Osteocyte (in vitro differentiated cells): ENCODE measurements around the gene DNAJA2. TPM values are rescaled to one million over a fixed set of nuclear protein-coding genes. Genes with fewer than 3 reads are reported as not detected.
"Not testable (repeated sequence)": the region's sequence is repeated elsewhere in the genome, so short reads cannot be mapped to it uniquely, and the experiment has no call there.

Source experiments
- DNase-seq: peaks from one replicate; pipeline ENCODE4 v3.0.0; 2021; ENCODE audit warnings: mixed read lengths; ENCODE audit not compliant: unreplicated experiment; ENCODE audit errors: extremely low spot score
- H3K27ac Mint-ChIP-seq: one replicate; pipeline ENCODE4 v1.8.0; 2021; ENCODE audit warnings: mild to moderate bottlenecking, mixed read lengths; ENCODE audit not compliant: unreplicated experiment
- H3K27me3 Mint-ChIP-seq: one replicate; pipeline ENCODE4 v1.8.0; 2021; ENCODE audit warnings: mixed read lengths; ENCODE audit not compliant: unreplicated experiment
- H3K36me3 Mint-ChIP-seq: one replicate; pipeline ENCODE4 v1.8.0; 2021; ENCODE audit warnings: mixed read lengths; ENCODE audit not compliant: unreplicated experiment
- H3K4me1 Mint-ChIP-seq: one replicate; pipeline ENCODE4 v1.8.0; 2021; ENCODE audit warnings: mixed read lengths; ENCODE audit not compliant: unreplicated experiment
- H3K4me3 Mint-ChIP-seq: one replicate; pipeline ENCODE4 v1.8.0; 2021; ENCODE audit warnings: mild to moderate bottlenecking, moderate library complexity, mixed read lengths; ENCODE audit not compliant: unreplicated experiment
- H3K9me3 Mint-ChIP-seq: one replicate; pipeline ENCODE4 v1.8.0; 2021; ENCODE audit warnings: mixed read lengths; ENCODE audit not compliant: unreplicated experiment
- total RNA-seq: library from RNA; stranded (reverse); gene quantifications from 2 replicates; pipeline ENCODE4 v1.2.1, GENCODE V29; 2021
- TF ChIP-seq, protein P1 (sequence below): fragments of 200-600 bp; sonication (generic); IDR thresholded peaks from 2 replicates; pipeline ENCODE4 v1.5.0; 2021; ENCODE audit warnings: antibody characterized with exemption, mild to moderate bottlenecking, moderate library complexity

The DNAJA2 gene
- total RNA-seq, 1 donor from 2014 or later, result 60.2 TPM

GRCh38 chr16:47013910-47014309 lies 40.4 kb upstream of the DNAJA2 start:
- Mint-ChIP-seq H3K27ac (no peak overlapping the region), H3K9me3 (no peaks in the 10 kb centered on the region), H3K27me3 (peaks cover 16% of the 10 kb centered on the region), H3K36me3 (no peaks in the 10 kb centered on the region), H3K4me3 (no peak overlapping the region), H3K4me1 (no peaks in the 10 kb centered on the region)
- TF ChIP-seq, protein P1, sequence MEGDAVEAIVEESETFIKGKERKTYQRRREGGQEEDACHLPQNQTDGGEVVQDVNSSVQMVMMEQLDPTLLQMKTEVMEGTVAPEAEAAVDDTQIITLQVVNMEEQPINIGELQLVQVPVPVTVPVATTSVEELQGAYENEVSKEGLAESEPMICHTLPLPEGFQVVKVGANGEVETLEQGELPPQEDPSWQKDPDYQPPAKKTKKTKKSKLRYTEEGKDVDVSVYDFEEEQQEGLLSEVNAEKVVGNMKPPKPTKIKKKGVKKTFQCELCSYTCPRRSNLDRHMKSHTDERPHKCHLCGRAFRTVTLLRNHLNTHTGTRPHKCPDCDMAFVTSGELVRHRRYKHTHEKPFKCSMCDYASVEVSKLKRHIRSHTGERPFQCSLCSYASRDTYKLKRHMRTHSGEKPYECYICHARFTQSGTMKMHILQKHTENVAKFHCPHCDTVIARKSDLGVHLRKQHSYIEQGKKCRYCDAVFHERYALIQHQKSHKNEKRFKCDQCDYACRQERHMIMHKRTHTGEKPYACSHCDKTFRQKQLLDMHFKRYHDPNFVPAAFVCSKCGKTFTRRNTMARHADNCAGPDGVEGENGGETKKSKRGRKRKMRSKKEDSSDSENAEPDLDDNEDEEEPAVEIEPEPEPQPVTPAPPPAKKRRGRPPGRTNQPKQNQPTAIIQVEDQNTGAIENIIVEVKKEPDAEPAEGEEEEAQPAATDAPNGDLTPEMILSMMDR, result no peak
- no peak for DNase-seq

DNA sequence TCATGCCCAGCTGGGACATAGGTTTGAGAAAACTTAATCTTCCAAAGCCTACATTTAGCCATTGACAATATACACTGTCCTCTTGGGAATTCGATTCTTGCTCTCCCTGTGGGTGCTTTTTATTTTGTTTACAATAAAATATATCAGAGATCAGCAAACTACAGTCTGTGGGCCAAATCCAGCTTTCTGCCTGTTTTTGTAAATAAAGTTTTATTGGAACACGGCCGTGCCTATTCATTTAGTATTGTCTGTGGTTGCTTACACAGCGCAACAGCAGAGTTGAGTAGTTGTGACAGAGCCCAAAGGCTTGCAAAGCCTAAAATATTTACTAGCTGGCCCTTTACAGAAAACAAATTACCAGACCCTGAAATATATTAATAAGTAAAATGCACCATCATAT lies 39.7 kb upstream of the DNAJA2 start:
- no peaks in the 10 kb centered on the region for H3K36me3 Mint-ChIP-seq
- H3K9me3 Mint-ChIP-seq, result no peaks in the 10 kb centered on the region
- H3K27me3 Mint-ChIP-seq, result peaks cover 16% of the 10 kb centered on the region
- H3K4me1 Mint-ChIP-seq, result no peaks in the 10 kb centered on the region
- TF ChIP-seq, protein P1, result no peak
- H3K4me3 Mint-ChIP-seq, result no peak overlapping the region
- H3K27ac Mint-ChIP-seq, result no peak overlapping the region
- no peak for DNase-seq

- not testable (repeated sequence) for DNase-seq, H3K4me3 Mint-ChIP-seq, H3K27me3 Mint-ChIP-seq, H3K36me3 Mint-ChIP-seq, H3K4me1 Mint-ChIP-seq, H3K27ac Mint-ChIP-seq, H3K9me3 Mint-ChIP-seq
These were observed 37.3 kb upstream of the DNAJA2 start for GRCh38 chr16:47010812-47011211.

DNA sequence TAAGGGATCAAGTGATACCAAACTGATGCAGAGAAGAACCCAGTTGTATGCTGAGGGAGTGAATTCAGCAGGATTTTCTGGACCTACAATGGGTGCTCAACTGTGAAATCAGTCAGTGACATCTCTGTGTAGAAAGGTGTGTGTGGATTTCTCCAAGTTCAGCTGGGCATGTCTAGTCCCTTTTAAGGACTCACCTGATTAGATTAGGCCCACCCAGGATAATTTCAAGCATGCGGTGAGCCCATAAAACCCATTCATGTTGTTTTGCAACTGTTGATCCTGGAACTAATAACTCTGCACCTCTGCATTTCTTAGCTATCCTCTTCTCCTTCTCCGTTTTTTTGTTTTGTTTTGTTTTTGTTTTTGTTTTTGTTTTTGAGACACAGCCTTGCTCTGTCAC lies 35.1 kb upstream of the DNAJA2 start:
- Mint-ChIP-seq H3K9me3 (no peaks in the 10 kb centered on the region), H3K4me1 (no peaks in the 10 kb centered on the region), H3K36me3 (no peaks in the 10 kb centered on the region), H3K27ac (no peak overlapping the region), H3K4me3 (no peak overlapping the region), H3K27me3 (peaks cover 2% of the 10 kb centered on the region)
- TF ChIP-seq, protein P1, result no peak
- DNase-seq, result no peak

GRCh38 chr16:47008174-47008573 lies 34.7 kb upstream of the DNAJA2 start:
- no peak for DNase-seq
- TF ChIP-seq, protein P1, result no peak
- Mint-ChIP-seq H3K27me3 (peaks cover 2% of the 10 kb centered on the region), H3K4me3 (no peak overlapping the region), H3K9me3 (no peaks in the 10 kb centered on the region), H3K27ac (no peak overlapping the region), H3K4me1 (no peaks in the 10 kb centered on the region), H3K36me3 (no peaks in the 10 kb centered on the region)

GRCh38 chr16:47004652-47005051 lies 31.2 kb upstream of the DNAJA2 start:
- H3K4me3 Mint-ChIP-seq, result no peak overlapping the region
- no peaks in the 10 kb centered on the region for H3K4me1 Mint-ChIP-seq
- no peaks in the 10 kb centered on the region for H3K9me3 Mint-ChIP-seq
- H3K27me3 Mint-ChIP-seq, result no peaks in the 10 kb centered on the region
- H3K27ac Mint-ChIP-seq, result no peak overlapping the region
- no peaks in the 10 kb centered on the region for H3K36me3 Mint-ChIP-seq
- TF ChIP-seq, protein P1, result no peak
- DNase-seq, result no peak

DNA sequence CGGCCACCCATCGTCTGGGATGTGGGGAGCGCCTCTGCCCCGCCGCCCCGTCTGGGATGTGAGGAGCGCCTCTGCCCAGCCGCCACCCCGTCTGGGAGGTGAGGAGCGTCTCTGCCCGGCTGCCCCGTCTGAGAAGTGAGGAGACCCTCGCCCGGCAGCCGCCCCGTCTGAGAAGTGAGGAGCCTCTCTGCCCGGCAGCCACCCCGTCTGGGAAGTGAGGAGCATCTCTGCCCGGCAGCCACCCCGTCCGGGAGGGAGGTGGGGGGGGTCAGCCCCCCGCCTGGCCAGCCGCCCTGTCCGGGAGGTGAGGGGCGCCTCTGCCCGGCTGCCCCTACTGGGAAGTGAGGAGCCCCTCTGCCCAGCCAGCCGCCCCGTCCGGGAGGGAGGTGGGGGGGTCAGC lies 26.6 kb upstream of the DNAJA2 start:
- not testable (repeated sequence) for DNase-seq, H3K4me3 Mint-ChIP-seq, H3K27ac Mint-ChIP-seq, H3K36me3 Mint-ChIP-seq, H3K27me3 Mint-ChIP-seq, H3K4me1 Mint-ChIP-seq, H3K9me3 Mint-ChIP-seq
